Mesenteric fat pad (tissue), 1 donor: ENCODE data around the gene NBEAL2. TPM values are rescaled to one million over a fixed set of nuclear protein-coding genes. Genes with fewer than 3 reads are reported as not detected.
"Not testable (repeated sequence)": the region's sequence is repeated elsewhere in the genome, so short reads cannot be mapped to it uniquely, and the experiment has no call there.

Source experiments
- DNase-seq: peaks from one replicate; pipeline ENCODE4 v3.0.0-alpha.2; 2020; ENCODE audit warnings: low spot score
- total RNA-seq: library from RNA; stranded (reverse); fragmentation: NEBNext Ultra II Directional; extraction: Animal tissue kit (Norgen Biotek cat#: 25700); gene quantifications from one replicate; pipeline ENCODE4 v1.2.1, GENCODE V29; 2021
- donor health status: DM: yes; HTN: yes; CAD: no.

NBEAL2 gene
- total RNA-seq, 1 donor from 2014 or later = 42.9 TPM

DNA sequence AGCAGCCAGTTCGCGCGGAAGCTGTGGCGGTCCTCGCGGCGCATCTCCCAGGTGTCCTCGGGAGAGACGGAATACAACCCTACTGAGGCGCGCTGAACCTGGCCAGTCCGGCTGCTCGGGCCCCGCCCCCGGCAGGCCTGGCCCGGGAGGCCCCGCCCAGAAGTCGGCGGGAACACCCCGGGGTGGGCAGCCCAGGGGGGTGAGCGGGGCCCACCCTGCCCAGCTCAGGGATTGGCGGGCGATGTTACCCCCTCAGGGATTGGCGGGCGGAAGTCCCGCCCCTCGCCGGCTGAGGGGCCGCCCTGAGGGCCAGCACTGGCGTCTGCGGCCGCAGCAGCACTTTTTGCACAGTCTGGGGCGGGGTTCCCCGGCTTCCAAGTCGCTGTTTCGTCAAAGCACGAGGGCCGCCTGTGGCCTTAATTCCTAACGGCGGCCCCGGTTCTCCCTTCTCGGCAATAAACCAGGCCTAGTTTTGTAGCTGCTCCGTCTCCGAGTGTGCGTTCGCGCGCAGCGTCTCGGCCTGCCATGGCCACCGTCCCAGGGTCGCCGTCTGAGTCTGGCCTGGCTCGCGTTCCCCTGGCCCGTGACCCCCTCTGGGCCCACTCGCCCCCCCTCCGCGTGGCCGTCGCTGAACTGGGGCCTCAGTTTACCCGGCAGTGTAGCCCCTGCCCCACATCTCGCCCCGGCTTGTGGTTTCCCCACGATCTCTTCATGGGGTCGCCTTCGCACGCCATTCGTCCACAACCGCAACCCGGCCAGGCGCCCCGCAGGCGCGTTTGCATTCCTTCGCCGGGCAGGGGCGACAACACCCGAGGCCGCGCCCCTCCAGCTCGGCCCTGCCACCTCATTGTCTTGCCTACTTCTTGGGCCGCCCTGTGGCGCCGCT, 30.0 kb downstream of the NBEAL2 start:
- DNase-seq = peak; percentile 95

DNA sequence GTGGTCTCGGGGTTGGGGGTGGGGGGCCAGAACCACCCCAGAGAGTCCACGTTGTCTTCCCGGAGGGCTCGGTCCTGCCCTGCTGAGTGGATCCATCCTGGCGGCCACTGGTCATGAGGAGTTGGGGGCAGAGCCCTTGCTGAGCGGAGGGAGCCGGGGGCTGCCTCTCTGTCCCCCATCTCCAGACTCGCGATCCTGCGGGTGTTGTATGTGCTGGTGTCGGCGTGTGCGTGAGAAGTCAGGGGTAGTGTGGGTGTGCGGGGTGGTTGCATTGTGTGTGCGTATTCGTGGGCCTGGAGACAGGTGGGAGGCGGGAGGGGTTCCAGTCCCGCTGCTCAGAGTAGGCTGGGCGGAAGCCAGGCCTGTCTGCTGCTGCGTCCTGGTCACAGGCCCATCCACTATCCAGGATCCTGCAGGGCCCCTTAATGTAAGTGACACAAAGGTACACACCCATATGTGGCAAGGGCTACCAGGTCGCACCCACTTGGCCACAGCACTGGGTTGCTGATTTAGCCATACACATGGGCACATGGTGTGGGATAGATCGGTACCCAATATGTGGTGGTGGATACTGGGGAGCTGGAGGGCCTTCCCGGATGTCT, 30.7 kb downstream of the NBEAL2 start:
- no peak for DNase-seq

DNA sequence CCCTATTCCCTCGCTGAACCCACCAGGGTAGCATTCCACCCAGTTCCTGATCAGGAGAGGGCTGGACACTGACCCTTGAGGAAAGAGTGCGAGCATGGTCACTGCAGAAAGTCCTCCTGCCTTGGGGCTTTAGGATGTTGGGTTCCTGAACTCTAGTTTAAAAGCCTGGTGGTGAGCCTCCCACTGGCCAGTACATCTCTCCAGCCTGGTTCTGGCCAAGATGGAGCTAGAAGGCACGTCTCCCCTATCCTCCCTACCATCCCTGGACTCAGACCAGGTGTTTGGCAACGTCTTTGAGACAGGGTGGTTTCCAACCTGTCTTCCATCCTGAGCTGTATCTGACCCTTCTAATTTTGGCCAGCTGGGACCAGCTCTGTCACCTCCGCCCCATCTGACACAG, 31.4 kb downstream of the NBEAL2 start:
- DNase-seq = no peak

DNA sequence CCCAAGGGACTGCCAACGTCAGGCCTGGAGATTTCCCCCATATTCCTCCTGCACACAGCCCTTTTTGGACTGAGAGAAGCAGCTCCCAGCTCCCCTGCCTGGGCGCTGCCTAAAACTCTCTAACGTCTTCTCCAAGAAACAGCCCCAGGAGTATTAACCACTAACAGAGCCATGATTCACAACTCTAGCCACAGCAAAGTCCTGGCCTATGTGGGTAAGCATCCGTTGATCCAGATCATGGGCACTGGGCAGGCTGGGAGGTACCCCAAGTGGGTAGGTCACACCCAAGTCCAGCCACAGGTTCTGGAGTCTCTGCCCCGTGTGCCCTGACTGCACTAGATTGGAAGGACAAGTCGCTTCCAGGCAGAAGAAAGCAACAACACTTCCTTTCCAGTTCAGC, 31.9 kb downstream of the NBEAL2 start:
- DNase-seq = peak; percentile 86

DNA sequence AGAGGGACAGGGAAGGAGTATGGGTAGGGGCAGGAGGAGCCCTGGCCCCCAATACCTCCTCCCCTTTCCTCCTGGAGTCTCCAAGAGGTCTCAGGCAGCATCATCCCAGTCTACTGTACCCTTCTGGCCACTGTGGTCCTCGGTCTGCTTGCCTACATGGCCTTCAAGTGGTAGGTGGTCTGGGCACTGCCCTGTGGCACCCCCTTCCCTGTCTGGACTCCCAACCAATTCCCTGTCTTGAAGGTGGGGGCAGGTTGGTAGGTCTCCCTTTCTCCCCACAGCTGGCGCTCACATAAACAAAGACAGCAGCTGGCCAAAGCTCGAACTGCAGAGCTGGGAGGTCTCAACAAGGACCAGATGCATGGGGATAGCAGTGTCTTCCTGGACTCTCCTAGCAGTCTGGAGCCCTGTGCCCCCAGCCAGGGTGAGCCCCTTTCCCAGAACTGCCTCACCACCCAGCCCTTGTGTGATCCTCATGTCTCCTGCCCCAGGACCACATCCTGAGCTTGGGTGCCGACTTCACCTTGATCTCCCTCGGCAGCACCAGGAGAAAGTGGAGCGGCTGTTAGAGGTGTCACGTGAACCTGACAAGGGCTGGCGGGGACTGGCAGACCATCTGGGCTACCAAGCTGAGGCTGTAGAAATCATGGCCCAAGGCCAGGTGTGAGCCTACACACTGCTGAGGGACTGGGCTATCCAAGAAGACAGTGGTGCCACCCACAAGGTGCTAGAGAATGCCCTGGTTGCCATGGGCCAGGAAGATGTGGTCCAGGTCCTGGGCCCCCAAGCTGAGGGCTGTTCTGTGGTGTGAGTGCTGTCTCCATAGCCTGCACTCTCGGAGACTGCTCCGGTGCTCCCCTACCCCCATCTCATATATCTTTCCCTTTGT, 33.1 kb downstream of the NBEAL2 start:
- DNase-seq = peak; percentile 87

DNA sequence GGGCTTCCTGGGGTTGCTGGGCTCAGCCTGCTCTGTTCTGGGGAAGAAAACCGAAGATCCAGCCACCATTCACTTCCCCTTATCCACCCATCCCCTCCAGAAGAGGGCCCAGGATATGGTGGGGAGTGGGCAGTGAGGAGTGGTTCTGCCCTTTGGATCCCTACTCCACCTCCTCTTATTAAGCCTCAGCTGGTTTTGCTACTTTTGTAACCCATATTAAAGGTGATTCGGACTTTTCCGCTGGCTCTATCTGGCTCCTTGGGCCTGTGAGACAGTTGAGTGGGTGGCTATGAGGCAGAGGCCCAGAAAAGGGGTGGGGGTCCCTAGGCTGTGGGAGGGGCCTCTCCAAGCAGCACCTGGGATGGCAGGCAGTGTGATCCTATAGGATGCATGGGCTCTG, 33.8 kb downstream of the NBEAL2 start:
- DNase-seq = no peak

DNA sequence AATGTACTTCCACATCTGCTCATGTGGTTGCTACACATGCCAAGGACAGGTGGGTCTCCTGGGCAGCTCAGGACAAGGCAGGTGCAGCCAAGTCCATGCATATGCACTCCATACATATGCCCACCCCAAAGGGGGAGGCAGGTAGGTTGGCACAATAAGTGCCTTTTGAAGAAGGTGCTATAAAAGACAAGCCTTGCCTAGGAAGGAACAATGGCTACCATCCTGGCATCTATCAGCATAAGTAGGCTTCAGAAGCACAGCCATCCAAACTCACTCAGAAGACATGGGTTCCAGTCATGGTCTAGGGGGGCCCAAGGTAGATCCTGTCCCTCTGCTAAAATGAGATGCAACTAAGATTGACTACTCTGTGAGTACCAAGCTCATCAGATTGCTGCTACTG, 34.6 kb downstream of the NBEAL2 start:
- DNase-seq = no peak

DNA sequence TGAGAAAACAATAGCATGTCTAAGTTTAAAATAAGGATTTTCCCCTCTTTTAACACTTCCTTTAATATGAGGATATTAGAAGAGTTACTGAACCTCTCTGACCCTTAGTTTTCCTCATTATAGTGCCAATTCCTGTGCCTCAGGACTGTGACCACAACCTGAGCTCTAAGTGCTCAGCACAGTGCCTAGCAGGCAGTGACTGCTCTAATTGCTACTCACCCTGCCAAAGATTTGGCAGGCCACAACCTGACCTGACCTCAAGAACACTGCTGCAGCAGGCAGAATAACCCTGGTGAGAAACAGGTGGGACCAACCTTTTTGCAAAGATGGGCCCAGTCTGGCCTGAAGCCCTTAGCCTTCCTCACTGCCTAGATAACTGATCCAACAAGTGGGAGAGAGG, 35.7 kb downstream of the NBEAL2 start:
- no peak for DNase-seq

DNA sequence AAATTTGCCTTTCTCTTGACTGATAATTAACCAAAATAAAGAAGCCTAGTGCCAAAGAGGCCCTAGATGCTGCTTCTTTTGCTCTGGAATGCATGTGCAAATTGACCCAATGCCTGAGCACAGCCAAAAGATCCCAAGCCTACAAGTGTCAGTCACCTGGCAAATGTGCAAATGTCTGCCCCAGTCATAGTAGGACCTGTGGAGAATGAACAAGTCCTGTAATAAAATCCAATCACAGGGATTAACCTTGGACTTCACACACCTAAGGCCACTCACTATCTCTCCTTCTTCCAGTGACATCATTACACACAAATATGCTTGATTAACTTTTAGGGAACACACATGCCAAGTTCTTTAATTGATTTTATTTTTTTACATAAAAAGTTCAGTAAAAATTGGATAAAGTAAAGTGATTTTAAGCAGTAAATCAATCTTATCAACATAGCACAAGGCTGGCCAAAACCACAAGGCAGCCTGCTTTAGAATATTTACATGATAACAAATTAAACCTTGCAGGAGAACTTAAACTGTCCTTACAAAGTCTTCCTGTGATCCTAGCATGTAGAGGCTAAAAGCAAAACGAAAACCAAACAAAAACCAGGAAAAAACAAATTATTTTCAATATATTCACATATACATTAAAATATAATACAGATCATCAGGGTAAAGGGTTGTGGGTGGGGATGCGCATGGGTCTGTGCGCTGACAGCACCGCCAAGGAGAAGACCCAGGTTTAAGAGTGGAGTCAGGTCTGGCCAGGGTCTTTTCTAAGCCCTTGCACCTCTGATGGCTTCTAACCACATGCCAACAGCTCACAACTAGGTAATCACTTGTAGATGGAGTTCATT, 36.8 kb downstream of the NBEAL2 start:
- DNase-seq = no peak

DNA sequence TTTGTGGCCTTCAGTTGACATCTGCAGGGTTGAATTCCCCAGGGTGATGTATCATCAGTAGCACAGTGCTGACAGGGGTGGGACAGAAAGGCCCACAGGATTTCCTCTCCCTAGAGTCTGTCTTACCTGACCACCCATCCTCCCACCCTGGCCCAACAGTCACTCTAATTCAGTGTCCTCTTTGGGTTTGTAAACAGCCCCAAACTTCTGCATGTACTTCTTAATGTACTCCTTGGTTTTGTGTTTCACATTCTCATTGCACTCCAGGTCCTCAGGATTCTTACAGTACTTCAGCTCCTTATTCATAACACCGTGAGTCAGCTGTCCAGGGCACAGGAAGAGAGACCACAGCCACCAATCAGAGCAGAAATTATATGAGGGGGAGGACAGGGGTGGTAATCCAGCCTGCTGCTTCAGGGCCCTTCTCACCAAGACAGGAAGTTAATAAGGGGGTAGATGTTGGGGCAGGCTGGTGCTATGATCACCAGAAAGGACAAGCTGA, 37.5 kb downstream of the NBEAL2 start:
- DNase-seq = no peak

DNA sequence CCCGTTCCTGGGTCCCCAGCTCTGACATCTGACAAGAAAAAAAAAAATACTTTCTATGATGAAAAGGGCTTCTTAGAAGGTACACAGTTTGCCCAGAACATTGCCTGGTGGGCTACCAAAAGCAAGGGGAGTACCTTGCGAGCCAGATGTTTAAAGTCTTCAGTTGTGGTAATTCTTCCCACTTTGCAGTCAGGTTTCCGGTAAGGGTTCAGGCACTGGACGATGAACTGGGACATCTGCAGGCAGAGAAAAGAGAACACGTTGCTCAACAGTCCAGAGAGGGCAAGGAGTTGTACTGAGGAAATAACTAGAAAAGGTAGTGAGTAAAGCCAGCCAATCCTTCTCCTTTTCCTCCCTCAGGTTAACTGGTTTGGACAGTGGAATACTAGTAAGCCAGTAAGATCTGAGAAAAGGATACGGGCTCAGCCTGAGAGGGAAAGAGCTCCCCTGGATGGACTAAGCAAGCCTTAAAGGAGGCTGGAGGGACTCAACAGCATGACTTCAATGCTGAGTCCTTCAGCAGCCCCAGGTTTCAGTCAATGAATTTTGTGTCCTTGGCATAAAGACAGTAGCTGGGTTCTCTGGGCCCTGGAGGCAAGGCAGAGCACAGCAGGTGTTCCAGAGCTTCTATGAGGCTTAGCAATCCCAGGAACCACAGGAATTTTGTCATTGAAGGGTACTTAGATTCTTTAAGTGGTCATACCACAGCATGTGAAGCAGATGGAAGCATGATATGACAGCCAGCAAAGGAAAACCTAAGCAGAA, 38.2 kb downstream of the NBEAL2 start:
- DNase-seq = no peak

DNA sequence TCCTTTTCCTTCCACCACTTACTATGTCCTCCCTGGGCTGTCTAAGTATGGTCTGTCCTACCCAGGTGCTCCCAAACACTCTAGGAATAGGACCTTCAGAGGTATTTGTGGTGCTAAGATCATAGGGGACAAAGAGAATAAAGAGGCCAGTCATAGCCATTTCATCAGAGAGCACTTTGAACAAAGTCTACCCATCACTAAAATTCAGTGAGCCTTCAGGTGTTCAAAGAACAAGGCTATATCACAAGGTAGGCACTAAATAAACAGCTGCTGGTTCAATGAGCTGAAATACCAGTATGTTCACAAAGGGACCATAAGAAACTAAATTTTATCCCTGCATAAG, 38.8 kb downstream of the NBEAL2 start:
- no peak for DNase-seq

DNA sequence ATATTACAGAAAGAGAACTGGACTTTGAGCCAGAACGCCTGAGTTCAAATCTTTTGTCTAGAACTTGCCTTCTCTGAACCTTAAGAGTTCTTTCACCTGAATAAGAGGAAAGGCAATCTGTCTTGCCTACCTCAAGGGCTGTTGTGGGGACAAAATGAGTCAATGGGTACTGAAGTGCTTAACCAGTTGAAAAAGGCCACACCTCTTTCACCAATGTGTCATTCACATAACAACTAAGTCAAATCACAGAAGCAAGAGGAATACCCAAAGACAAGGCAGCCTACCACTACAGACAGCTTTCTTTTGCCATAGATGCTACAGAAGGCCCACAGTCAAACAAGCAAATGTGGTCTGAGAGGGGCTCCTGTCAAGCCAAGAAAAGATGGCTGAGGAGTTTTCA, 39.7 kb downstream of the NBEAL2 start:
- no peak for DNase-seq

DNA sequence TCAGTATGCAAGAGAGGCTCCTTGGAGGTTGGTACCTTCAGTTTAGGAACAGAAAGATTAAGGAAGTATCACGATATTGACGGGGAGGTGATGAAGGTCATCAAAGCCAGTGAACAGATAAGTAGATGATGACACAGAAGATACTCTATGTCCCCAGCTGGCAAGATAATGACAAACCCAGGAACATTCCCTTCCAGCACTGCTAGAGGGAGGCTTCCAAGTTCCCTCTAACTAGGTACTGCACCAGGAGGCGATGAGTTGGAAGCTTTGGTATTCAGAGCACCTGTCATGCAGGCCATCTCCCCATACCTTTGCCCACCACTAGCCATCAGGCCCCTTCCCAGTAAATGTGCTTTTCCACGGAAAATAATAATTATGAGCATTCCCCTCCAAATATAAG, 40.8 kb downstream of the NBEAL2 start:
- no peak for DNase-seq

DNA sequence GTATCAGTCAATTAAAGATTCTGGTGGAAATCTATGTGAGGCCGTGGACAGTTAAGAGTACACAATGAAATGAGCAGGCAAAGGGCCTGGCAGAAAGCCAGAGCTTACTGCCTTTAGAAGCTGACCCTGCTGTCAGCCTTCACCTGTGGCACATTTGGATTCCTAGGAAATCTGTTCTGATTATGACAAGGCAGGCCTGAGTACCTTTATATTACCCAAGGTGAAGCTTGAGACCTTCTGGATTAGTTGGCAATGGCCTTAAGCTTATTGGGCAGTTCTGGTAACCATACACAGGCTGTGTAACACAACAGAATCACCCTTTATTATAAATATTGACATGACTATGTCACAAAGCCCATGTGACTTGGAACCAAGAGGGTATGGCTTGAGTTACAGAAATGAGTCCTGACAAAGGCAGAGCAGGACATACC, 43.2 kb downstream of the NBEAL2 start:
- DNase-seq = no peak

DNA sequence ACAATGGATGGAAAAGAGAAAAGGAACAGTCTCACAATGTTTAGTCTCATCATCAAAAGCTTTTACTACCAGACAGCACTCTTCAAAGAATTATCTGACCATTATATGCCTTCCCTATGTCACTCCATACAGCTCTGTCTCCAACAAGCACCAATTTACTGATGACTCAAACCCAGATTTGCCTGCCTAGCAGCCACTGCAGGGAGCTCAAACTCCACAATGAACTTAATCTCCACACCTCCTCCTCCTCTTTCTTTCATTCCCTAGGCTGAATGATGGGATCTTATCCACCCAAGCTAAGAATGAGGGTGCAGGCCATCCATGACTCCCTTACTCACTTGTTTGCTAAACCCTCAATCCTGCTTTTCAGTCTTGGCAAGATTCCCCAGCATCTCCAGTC, 45.5 kb downstream of the NBEAL2 start:
- no peak for DNase-seq

DNA sequence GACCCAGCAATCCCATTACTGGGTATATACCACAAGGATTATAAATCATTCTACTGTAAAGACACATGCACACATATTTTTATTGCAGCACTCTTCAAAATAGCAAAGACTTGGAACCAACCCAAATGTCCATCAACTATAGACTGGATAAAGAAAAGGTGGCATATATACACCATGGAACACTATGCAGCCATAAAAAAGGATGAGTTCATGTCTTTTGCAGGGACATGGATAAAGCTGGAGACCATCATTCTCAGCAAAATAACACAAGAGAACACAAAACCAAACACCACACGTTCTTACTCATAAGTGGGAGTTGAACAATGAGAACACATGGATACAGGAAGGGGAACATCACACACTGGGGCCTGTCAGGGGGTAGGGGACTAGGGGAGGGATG, 47.0 kb downstream of the NBEAL2 start:
- not testable (repeated sequence) for DNase-seq

DNA sequence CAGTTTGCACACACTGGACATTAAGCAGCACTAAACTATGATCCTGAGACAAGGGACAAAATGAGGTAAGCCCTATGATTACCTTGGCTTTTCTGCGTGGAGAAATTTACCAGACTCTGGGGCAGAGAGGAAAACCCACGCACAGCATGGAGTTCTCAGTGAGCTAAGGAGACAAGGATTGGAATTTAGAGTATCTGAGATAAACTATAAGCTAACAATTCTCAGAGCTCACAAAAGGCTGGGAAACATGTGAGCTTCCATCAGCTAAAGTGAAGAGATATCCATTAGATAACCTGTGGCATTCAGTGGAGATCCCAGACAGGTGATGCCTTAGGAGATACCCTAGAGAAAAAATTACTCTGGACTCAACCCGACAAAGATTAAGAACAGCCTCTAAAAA, 48.7 kb downstream of the NBEAL2 start:
- DNase-seq = no peak

DNA sequence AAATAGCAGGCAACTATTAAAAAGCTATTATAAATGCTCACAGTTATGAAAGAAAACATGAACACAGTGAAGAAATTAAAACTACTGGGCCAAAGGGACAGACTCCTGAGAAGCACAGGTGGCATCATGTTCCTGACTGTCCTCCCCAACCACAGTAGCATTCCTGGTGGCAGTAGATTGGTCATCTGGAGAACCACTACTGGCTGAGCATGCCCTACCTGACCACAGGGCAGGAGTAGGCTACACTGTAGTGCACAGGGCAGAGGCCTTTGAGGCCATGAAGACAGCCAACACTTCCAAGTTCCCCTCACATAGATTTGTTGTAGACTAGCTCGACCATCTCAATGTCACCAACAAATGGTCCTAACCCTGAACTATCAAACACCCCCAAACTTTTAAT, 49.2 kb downstream of the NBEAL2 start:
- DNase-seq = no peak

DNA sequence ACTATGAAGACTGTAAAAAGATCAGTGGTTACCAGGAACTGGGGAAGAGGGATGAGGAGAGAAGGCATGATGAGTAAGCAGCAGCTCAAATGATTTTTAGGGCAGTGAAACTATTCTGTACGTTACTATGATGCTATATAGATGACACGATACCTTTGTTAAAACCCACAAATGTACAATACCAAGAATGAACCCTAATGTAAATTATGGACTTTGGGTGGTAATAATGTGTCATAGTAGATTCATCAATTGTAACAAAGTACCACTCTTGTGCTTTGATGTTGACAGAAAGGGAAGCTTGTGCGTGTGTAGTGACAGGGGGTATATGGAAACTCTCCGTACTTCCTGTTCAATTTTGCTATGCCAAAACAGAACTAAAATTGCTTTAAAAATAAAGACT, 51.6 kb downstream of the NBEAL2 start:
- not testable (repeated sequence) for DNase-seq
